ENCODE results near the gene ELOVL5.

Gene ELOVL5

GRCh38 chr6:53279293-53279692 lies 69.5 kb downstream of the ELOVL5 start:
- DNase-seq (ENCODE audit: low spot score): no peak
- FAIRE-seq: no peak

DNA sequence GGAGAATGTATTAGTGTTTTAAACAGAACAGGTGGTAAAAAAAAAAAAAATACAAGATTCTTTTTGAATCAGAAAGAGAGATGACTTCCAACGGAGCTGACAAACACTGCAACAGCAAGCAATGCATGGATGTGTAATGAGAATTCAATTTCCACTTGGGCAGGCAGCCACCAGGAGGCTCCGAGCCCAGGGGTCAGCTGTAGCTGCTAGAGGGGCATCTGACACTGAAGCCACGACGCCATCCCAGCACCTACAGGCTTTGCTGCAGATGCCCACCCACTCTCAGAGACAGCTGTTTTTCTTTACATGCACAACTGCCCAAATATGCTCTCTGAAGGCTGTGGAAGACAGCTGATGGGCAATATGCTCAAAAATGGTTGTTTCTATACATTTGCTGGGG lies 75.4 kb downstream of the ELOVL5 start:
- FAIRE-seq: no peak
- no peak for DNase-seq (ENCODE audit: low spot score)

DNA sequence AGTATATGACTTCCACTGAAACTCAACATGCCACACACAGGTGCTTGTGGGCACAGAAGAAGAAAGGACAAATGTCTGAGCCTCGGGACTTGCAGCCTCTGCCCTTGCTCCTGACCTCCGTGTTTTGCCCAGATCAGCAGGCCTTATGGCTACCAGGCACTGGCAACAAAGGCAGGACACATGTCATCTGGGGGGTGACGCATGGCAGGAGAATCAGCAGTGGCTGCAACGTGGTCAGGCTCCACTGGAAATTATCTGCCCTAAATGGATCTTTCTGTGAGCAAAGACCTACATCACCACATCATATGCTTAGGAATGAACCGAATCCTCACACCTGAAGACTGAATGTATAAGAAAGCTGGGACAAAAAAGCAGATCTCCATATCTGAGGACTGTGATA lies 78.9 kb downstream of the ELOVL5 start:
- no peak for FAIRE-seq
- no peak for DNase-seq (ENCODE audit: low spot score)

DNA sequence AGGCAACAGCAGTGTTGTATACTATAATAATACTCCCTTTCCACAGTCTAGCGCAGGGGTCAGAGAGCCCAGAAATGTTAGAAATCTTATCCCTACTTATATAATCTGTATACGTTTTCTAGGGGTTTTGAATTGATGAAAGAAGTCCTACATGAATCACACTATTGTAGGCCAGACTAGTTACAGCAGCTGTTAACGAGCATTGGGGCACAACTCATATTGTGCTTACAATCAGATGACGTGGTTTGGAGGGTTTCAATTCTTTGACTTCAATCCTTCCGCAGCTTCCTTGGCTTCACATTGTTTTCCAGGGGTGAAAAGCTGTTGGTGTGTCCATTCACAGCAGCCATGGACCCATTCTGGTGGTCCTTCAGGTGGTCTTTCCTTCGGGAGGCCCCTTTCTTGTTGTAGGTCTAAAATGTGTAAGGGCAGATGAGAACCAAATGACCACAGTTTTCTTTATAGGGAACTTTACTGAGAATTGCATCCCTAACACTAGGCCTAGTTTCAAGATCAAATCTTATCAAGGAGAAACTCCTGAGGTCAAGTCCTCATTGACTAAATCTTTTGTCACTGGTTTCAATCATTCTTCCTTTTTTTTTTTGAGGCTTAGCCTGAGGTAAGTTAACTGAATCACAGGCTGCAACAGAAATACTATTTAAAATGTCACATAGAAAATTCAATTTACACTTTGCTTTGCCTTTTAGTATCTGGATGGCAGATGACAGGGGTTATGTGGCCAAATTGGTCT lies 79.7 kb downstream of the ELOVL5 start:
- DNase-seq (ENCODE audit: low spot score) (no peak), FAIRE-seq (no peak)

GRCh38 chr6:53266553-53267090 lies 82.1 kb downstream of the ELOVL5 start:
- FAIRE-seq (no peak), DNase-seq (ENCODE audit: low spot score) (no peak)

- FAIRE-seq (no peak), DNase-seq (ENCODE audit: low spot score) (no peak)
These were observed 83.7 kb downstream of the ELOVL5 start for GRCh38 chr6:53264915-53265607.

- FAIRE-seq (peak; percentile 46), DNase-seq (ENCODE audit: low spot score) (no peak)
These were observed 84.4 kb downstream of the ELOVL5 start for GRCh38 chr6:53264337-53264736.

DNA sequence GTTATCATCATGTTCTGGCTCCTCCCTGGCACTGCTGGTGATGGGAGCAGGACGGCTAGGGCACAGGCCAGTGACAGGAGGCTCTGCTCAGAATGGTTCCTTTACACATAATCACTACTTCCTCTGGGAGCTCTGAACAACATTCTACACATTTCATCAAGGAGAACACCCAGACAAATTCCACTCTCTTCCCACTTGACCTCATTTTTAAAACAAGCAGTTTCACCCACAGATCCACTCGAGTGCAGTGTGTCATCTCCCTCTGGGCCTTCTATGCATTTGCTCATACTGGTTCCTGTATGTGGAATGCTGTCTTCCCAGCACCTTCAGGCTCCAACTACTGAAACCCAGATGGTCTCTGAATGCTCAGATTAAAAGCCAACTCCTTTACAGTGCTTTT lies 84.8 kb downstream of the ELOVL5 start:
- DNase-seq (ENCODE audit: low spot score): no peak

DNA sequence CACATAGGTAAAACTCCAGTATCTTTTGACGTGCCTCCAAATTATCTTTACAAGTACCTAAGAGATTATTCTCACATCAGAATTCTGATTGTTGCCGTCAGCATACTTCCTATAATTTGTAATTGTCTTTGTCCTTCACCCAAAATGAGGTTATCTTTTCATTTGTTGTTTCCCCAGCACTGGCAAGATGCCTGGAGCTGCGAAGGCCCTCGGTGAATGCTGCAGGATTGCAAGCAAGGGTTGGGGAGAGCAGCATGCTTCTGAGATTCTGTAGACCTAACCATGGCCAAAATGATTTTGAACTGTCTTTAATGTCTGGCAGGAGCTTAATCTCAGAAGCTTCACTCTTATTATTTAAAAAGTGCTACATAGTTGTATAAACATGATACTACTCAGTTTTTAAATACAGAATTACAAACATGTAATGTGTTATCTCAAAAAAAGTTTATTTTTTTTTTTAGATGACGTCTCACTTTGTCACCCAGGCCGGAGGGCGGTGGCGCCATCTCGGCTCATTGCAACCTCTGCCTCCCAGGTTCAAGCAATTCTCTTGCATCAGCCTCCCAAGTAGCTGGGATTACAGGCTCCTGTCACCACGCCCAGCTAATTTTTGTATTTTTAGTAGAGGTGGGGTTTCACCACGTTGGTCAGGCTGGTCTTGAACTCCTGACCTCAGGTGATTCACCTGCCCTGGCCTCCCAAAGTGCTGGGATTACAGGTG lies 88.7 kb downstream of the ELOVL5 start:
- FAIRE-seq: no peak

More for the DNA sequence above, 84.8 kb downstream of the ELOVL5 start:
- FAIRE-seq: no peak

DNA sequence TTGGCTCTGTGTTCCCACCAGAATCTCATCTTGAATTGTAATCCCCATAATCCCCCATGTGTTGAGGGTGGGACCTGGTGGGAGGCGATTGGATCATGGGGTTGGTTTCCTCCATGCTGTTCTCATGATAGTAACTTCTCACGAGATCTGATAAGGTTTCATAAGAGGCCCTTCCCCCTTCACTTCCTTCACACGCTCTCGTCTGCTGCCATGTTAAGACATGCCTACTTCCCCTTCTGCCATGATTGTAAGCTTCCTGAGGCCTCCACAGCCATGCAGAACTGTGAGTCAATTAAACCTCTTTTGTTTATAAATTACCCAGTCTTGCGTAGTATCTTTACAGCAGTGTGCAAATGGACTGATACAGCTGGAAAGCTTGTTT lies 90.0 kb downstream of the ELOVL5 start:
- FAIRE-seq (no peak), DNase-seq (ENCODE audit: low spot score) (no peak)

More for the DNA sequence above, 88.7 kb downstream of the ELOVL5 start:
- no peak for DNase-seq (ENCODE audit: low spot score)

- no peak for FAIRE-seq
- no peak for DNase-seq (ENCODE audit: low spot score)
These were observed 90.5 kb downstream of the ELOVL5 start for GRCh38 chr6:53258076-53258773.

GRCh38 chr6:53257533-53257932 lies 91.2 kb downstream of the ELOVL5 start:
- DNase-seq (ENCODE audit: low spot score) (no peak), FAIRE-seq (no peak)

DNA sequence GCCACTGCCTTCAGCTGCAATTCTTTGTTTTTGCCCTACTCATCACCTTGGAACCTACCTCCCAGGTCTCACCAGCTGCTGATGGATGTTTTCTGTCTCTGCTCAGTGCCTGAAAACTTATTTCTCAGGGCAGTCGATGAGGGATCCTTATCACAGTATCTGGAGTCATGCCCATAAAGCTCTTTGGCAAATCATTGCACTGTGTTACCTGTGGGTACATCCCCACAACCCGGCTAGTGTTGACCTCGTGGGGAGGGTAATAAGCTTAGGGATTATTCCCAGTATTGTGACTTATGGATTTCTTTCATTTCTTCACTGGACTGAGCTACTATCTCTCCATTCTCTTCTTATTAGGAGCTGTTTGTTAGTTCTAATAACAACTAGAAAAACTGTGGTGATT lies 91.7 kb downstream of the ELOVL5 start:
- DNase-seq (ENCODE audit: low spot score) (no peak), FAIRE-seq (no peak)

DNA sequence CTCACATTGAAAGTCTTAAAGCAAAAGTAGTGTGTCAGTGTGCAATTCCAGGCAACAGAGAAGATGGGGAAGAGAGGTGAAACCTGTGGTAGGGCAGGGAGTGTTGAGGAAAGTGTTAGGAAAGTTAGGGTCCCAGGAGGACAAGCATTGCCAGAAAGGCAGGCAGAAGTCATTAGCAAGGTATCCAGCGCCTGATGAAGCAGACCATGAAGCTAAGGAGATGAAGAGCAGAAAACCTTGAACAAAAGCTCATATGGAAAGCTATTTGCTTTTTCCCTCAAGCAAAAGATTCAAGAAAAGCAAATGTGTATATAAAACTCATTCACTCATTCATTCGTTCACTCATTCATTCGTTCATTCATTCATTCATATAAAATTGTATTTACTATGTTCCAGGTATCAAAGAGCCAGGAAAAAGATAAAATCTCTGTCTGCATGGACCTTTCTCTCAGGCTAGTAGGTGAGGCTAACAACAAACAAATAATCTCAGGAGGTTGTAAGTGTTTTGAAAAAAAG lies 96.5 kb downstream of the ELOVL5 start:
- FAIRE-seq (no peak), DNase-seq (ENCODE audit: low spot score) (no peak)

- FAIRE-seq (no peak), DNase-seq (ENCODE audit: low spot score) (no peak)
These were observed 97.6 kb downstream of the ELOVL5 start for GRCh38 chr6:53251033-53251672.

DNA sequence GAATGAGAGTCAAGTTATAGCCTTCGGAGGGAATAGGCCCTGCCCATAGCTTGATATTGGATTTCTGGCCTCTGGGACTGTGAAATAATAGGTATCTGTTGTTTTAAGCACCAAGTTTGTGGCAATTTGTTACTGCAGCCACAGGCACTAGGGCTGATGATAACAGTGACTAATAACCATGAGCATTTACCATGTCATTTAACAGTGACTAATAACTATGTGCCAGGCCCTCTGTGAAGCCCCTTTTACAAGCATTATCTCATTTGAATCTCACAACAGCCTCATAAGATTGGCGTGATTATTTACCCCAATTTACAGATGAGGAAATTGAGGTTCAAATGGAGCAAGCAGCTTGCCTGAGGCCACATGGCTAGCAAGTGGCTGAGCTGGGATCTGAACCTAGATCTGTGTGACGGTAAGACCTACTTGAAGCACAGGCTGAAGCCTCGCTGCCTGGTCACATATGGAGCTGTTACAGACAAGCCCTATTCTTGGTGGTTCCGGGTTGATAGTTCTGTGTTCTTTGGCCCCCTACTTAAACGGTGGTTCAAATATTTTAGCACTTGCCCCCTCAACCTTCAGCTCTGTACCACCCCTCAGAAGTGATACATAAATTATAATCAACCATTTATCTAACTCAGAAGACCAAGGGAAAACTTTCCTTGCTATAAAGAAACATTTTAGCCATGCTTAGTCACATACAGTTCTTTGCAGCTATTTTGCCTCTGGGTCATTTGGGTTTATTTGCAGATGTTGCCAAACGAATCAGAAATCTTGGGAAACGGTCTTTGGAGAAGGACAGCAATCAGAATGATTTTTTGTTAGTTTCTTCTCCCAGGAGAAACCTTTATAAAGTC lies 98.3 kb downstream of the ELOVL5 start:
- peak; percentile 46 for FAIRE-seq
- no peak for DNase-seq (ENCODE audit: low spot score)

- FAIRE-seq: no peak
- DNase-seq (ENCODE audit: low spot score): no peak
These were observed 101.8 kb downstream of the ELOVL5 start for GRCh38 chr6:53246924-53247323.

- FAIRE-seq: no peak
These were observed 103.8 kb downstream of the ELOVL5 start for GRCh38 chr6:53244958-53245357.

GRCh38 chr6:53244399-53244931 lies 104.3 kb downstream of the ELOVL5 start:
- DNase-seq (ENCODE audit: low spot score): no peak
- FAIRE-seq: no peak

More at GRCh38 chr6:53244958-53245357, 103.8 kb downstream of the ELOVL5 start:
- DNase-seq (ENCODE audit: low spot score): no peak
